Measurements from ENCODE around the gene IQUB.
"Not testable (repeated sequence)": the region's sequence is repeated elsewhere in the genome, so short reads cannot be mapped to it uniquely, and the experiment has no call there.

The IQUB gene

GRCh38 chr7:123484199-123484598, 50.2 kb downstream of the IQUB start:
- Histone ChIP-seq H3K4me3 (ENCODE audit: low read depth in 1 of 2, low read length in 1 of 2) (no peak overlapping the region), H3K27me3 (no peaks in the 10 kb centered on the region), H3K36me3 (no peaks in the 10 kb centered on the region), H3K27ac (no peak overlapping the region), H3K4me1 (ENCODE audit: control insufficient read depth in 1 of 2, insufficient read depth in 1 of 2, low read depth in 1 of 2, low read length in 1 of 2) (no peaks in the 10 kb centered on the region), H3K9me3 (no peaks in the 10 kb centered on the region)
- TF ChIP-seq, protein P1, sequence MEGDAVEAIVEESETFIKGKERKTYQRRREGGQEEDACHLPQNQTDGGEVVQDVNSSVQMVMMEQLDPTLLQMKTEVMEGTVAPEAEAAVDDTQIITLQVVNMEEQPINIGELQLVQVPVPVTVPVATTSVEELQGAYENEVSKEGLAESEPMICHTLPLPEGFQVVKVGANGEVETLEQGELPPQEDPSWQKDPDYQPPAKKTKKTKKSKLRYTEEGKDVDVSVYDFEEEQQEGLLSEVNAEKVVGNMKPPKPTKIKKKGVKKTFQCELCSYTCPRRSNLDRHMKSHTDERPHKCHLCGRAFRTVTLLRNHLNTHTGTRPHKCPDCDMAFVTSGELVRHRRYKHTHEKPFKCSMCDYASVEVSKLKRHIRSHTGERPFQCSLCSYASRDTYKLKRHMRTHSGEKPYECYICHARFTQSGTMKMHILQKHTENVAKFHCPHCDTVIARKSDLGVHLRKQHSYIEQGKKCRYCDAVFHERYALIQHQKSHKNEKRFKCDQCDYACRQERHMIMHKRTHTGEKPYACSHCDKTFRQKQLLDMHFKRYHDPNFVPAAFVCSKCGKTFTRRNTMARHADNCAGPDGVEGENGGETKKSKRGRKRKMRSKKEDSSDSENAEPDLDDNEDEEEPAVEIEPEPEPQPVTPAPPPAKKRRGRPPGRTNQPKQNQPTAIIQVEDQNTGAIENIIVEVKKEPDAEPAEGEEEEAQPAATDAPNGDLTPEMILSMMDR (IDR thresholded peaks at IDR 0.05) = no peak

DNA sequence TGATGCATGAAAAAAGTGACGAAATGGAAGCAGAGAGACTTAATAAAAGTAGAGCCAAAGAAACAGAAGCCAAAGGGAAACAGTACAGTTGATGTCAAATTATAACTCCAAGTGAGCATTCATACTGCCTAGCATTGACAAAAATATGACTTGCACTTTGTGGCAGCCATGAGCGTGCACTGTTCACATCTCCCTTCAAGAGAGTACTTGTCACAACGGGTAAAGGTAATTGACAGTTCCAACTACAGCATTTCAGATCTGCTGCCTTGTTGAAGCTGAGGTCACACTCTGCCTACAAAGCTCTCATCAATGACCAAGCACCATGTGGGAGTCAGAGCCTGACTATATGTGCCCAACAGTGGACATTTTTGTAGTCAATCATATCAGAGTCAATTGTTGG, 54.3 kb downstream of the IQUB start:
- Histone ChIP-seq H3K4me3 (ENCODE audit: low read depth in 1 of 2, low read length in 1 of 2) (no peak overlapping the region), H3K9me3 (no peaks in the 10 kb centered on the region), H3K27ac (no peak overlapping the region), H3K36me3 (no peaks in the 10 kb centered on the region), H3K4me1 (ENCODE audit: control insufficient read depth in 1 of 2, insufficient read depth in 1 of 2, low read depth in 1 of 2, low read length in 1 of 2) (no peaks in the 10 kb centered on the region), H3K27me3 (no peaks in the 10 kb centered on the region)
- TF ChIP-seq, protein P1 (IDR thresholded peaks at IDR 0.05) = no peak

DNA sequence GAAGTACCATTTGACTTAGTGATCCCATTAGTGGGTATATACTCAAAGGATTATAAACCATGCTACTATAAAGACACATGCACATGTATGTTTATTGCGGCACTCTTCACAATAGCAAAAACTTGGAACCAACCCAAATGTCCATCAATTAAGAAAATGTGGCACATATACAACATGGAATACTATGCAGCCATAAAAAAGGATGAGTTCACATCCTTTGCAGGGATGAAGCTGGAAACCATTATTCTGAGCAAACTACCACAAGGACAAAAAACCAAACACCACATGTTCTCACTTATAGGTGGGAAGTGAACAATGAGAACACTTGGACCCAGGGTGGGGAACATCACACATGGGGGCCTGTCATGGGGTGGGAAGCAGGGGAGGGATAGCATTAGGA, 56.3 kb downstream of the IQUB start:
- not testable (repeated sequence) for H3K4me3 ChIP-seq (ENCODE audit: low read depth in 1 of 2, low read length in 1 of 2); H3K9me3 ChIP-seq; H3K36me3 ChIP-seq; H3K27me3 ChIP-seq; H3K27ac ChIP-seq; H3K4me1 ChIP-seq (ENCODE audit: control insufficient read depth in 1 of 2, insufficient read depth in 1 of 2, low read depth in 1 of 2, low read length in 1 of 2)

- Histone ChIP-seq H3K27me3 (no peaks in the 10 kb centered on the region), H3K27ac (no peak overlapping the region), H3K36me3 (no peaks in the 10 kb centered on the region), H3K4me1 (ENCODE audit: control insufficient read depth in 1 of 2, insufficient read depth in 1 of 2, low read depth in 1 of 2, low read length in 1 of 2) (no peaks in the 10 kb centered on the region), H3K9me3 (no peaks in the 10 kb centered on the region), H3K4me3 (ENCODE audit: low read depth in 1 of 2, low read length in 1 of 2) (no peak overlapping the region)
- TF ChIP-seq, protein P1 (IDR thresholded peaks at IDR 0.05) = no peak
Measured at GRCh38 chr7:123472750-123473445, 61.5 kb downstream of the IQUB start.

DNA sequence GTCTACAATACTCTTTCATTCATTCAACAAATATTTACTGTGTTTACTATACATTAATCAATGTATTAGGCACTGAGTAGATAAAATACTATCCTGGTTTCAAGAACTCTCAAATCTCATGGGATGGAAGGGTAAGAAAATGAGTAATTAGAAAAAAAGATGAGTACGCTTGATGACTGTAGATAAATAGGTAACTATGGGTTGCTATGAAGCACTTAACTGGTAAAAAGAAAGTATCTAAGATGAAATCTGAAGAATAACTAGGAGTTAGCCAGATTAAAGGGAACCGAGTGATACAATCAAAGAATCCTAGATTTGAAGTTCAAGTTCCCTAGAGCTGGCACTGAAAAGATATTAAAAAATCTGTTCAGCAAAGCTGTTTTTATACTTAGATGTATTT, 62.1 kb downstream of the IQUB start:
- Histone ChIP-seq H3K4me3 (ENCODE audit: low read depth in 1 of 2, low read length in 1 of 2) (no peak overlapping the region), H3K4me1 (ENCODE audit: control insufficient read depth in 1 of 2, insufficient read depth in 1 of 2, low read depth in 1 of 2, low read length in 1 of 2) (no peaks in the 10 kb centered on the region), H3K27me3 (no peaks in the 10 kb centered on the region), H3K27ac (no peak overlapping the region), H3K36me3 (no peaks in the 10 kb centered on the region), H3K9me3 (no peaks in the 10 kb centered on the region)
- TF ChIP-seq, protein P1 (IDR thresholded peaks at IDR 0.05) = no peak

- TF ChIP-seq, protein P1 (IDR thresholded peaks at IDR 0.05) = no peak
- Histone ChIP-seq H3K27ac (no peak overlapping the region), H3K9me3 (no peaks in the 10 kb centered on the region), H3K4me3 (ENCODE audit: low read depth in 1 of 2, low read length in 1 of 2) (no peak overlapping the region), H3K27me3 (no peaks in the 10 kb centered on the region), H3K4me1 (ENCODE audit: control insufficient read depth in 1 of 2, insufficient read depth in 1 of 2, low read depth in 1 of 2, low read length in 1 of 2) (no peaks in the 10 kb centered on the region), H3K36me3 (no peaks in the 10 kb centered on the region)
Measured at GRCh38 chr7:123468303-123468702, 66.1 kb downstream of the IQUB start.
